Keratinocyte (primary cell): ENCODE results near the gene ZBBX. TPM values are rescaled to one million over a fixed set of nuclear protein-coding genes. Genes with fewer than 3 reads are reported as not detected.

Source experiments
- DNase-seq: peaks from one replicate; pipeline ENCODE4 v3.0.0-alpha.2; 2011; ENCODE audit warnings: low read depth, missing footprints, low spot score
- FAIRE-seq: peaks from 2 replicates; lab custom pipeline; 2011; peaks lifted over from hg19 to GRCh38; lab: Jason Lieb, UNC
- H2AFZ ChIP-seq: 2 replicates; pipeline ENCODE4 v1.6.0; 2012; ENCODE audit warnings: low read length, control low read depth, inconsistent platforms; ENCODE audit not compliant: control insufficient read depth
- H3K27ac ChIP-seq: 2 replicates; pipeline ENCODE4 v1.5.1; 2011; ENCODE audit warnings: low read length; ENCODE audit not compliant: control insufficient read depth, insufficient read depth
- H3K27me3 ChIP-seq: 3 replicates; pipeline ENCODE4 v1.6.0; 2011; ENCODE audit warnings: low read length; ENCODE audit not compliant: control insufficient read depth, insufficient read depth; ENCODE audit errors: extremely low read depth
- H3K36me3 ChIP-seq, 2 experiments: 2 replicates in 1 of 2; 3 replicates in 1 of 2; pipeline ENCODE4 v1.5.1; 2011; ENCODE audit warnings: low read length in 2 of 2, mild to moderate bottlenecking in 1 of 2; ENCODE audit not compliant: control insufficient read depth in 2 of 2, insufficient read depth in 2 of 2; ENCODE audit errors: extremely low read depth in 1 of 2
- H3K4me1 ChIP-seq: 3 replicates; pipeline ENCODE4 v1.5.1; 2011; ENCODE audit warnings: low read length; ENCODE audit not compliant: control insufficient read depth, insufficient read depth; ENCODE audit errors: extremely low read depth
- H3K4me2 ChIP-seq: 3 replicates; pipeline ENCODE4 v1.6.0; 2011; ENCODE audit warnings: low read depth, low read length; ENCODE audit not compliant: control insufficient read depth, insufficient read depth; ENCODE audit errors: extremely low read depth
- H3K4me3 ChIP-seq, 3 experiments: fragments of 200-600 bp in 1 of 3; sonication (generic) in 1 of 3; 2 replicates in 2 of 3; 3 replicates in 1 of 3; pipeline ENCODE4 v1.5.1; 2011 to 2016; ENCODE audit warnings: low read length in 3 of 3, mild to moderate bottlenecking in 3 of 3, control low read depth in 2 of 3, inconsistent platforms in 1 of 3, low read depth in 1 of 3, mixed read lengths in 1 of 3, mixed run types in 1 of 3, moderate library complexity in 1 of 3; ENCODE audit not compliant: control insufficient read depth in 2 of 3, insufficient read depth in 2 of 3; ENCODE audit errors: extremely low read depth in 1 of 3
- H3K79me2 ChIP-seq: 2 replicates; pipeline ENCODE4 v1.6.0; 2012; ENCODE audit warnings: low read length; ENCODE audit not compliant: control insufficient read depth, insufficient read depth
- H3K9ac ChIP-seq: 3 replicates; pipeline ENCODE4 v1.6.0; 2011; ENCODE audit warnings: low read length; ENCODE audit not compliant: control insufficient read depth, insufficient read depth; ENCODE audit errors: extremely low read depth
- H3K9me1 ChIP-seq: 3 replicates; pipeline ENCODE4 v1.6.0; 2011; ENCODE audit warnings: low read length; ENCODE audit not compliant: control insufficient read depth, insufficient read depth; ENCODE audit errors: extremely low read depth
- H3K9me3 ChIP-seq: 2 replicates; pipeline ENCODE4 v1.5.1; 2012; ENCODE audit warnings: low read depth, low read length; ENCODE audit not compliant: control insufficient read depth
- H4K20me1 ChIP-seq: 3 replicates; pipeline ENCODE4 v1.6.0; 2011; ENCODE audit warnings: low read length; ENCODE audit not compliant: control insufficient read depth, insufficient read depth; ENCODE audit errors: extremely low read depth
- CTCF ChIP-seq, 3 experiments: IDR thresholded peaks in 1 of 3; conservative IDR thresholded peaks in 1 of 3; optimal IDR thresholded peaks in 1 of 3; 2 replicates in 2 of 3; 3 replicates in 1 of 3; pipeline versions ENCODE3 to v1.5.1; 2011; ENCODE audit warnings: low read length in 3 of 3, mild to moderate bottlenecking in 3 of 3, moderate library complexity in 2 of 3, control low read depth in 1 of 3, inconsistent platforms in 1 of 3; ENCODE audit not compliant: insufficient read depth in 2 of 3; ENCODE audit errors: extremely low read depth in 1 of 3
- EZH2 ChIP-seq: IDR thresholded peaks from one replicate; pipeline ENCODE4 v1.6.1; 2012; ENCODE audit warnings: inconsistent platforms, mild to moderate bottlenecking, low read length, moderate library complexity
- dilution Hi-C: fragments of 300-500 bp; cut with MboI; formaldehyde crosslinking; loops from one replicate; pipeline ENCODE4 v1.7.0; 2020; ENCODE audit warnings: low sequenced_read_pairs; ENCODE audit not compliant: extremely low pct_ligation_motif_present
- polyA plus RNA-seq, 5 experiments: library from polyadenylated mRNA; depleted of rRNA in 3 of 5; stranded (reverse) in 3 of 5; stranded (forward) in 1 of 5; unstranded in 1 of 5; fragments of >200 nt; gene quantifications; 1 replicate in 1 of 5; 2 replicates in 3 of 5; 3 replicates in 1 of 5; pipeline versions ENCODE4 v1.2.1 to v1.2.3, GENCODE V29; 2011 to 2012; ENCODE audit warnings: missing spikeins in 2 of 5, low read depth in 1 of 5, low replicate concordance in 1 of 5

ZBBX gene
- polyA plus RNA-seq, 1 donor (not counting 4 experiments of a cell fraction or from before 2014, with no cell fraction given), result not detected

GRCh38 chr3:167361948-167362347, 18.1 kb downstream of the ZBBX start:
- H3K4me3 ChIP-seq, result no peak overlapping the region
- no peaks in the 10 kb centered on the region for H3K36me3 ChIP-seq
- H2AFZ ChIP-seq, result no peak overlapping the region
- no peak overlapping the region for H3K9ac ChIP-seq
- no peak overlapping the region for H3K4me2 ChIP-seq
- H3K4me1 ChIP-seq, result no peaks in the 10 kb centered on the region
- H3K79me2 ChIP-seq, result no peaks in the 10 kb centered on the region
- no peaks in the 10 kb centered on the region for H3K9me1 ChIP-seq
- no peaks in the 10 kb centered on the region for H3K27me3 ChIP-seq
- no peak overlapping the region for H3K27ac ChIP-seq
- TF ChIP-seq EZH2, result no peak
- TF ChIP-seq CTCF (optimal IDR thresholded peaks at IDR 0.05 in 1 of 3, IDR thresholded peaks at IDR 0.05 in 1 of 3, conservative IDR thresholded peaks at IDR 0.05 in 1 of 3; ENCODE audit: extremely low read depth in 1 of 3, insufficient read depth in 2 of 3, low read length in 3 of 3), result no peak
- DNase-seq (no peak), FAIRE-seq (no peak)
- H3K9me3 ChIP-seq, result no peaks in the 10 kb centered on the region
- dilution Hi-C loops, result no loop called here
- no peaks in the 10 kb centered on the region for H4K20me1 ChIP-seq

- H3K4me1 ChIP-seq, result no peaks in the 10 kb centered on the region
- no peaks in the 10 kb centered on the region for H3K9me3 ChIP-seq
- no peak overlapping the region for H3K9ac ChIP-seq
- H3K27me3 ChIP-seq, result no peaks in the 10 kb centered on the region
- TF ChIP-seq CTCF (optimal IDR thresholded peaks at IDR 0.05 in 1 of 3, IDR thresholded peaks at IDR 0.05 in 1 of 3, conservative IDR thresholded peaks at IDR 0.05 in 1 of 3; ENCODE audit: extremely low read depth in 1 of 3, insufficient read depth in 2 of 3, low read length in 3 of 3), result no peak
- TF ChIP-seq EZH2, result no peak
- H3K9me1 ChIP-seq, result no peaks in the 10 kb centered on the region
- DNase-seq (no peak), FAIRE-seq (no peak)
- H2AFZ ChIP-seq, result no peak overlapping the region
- H3K4me2 ChIP-seq, result no peak overlapping the region
- H3K27ac ChIP-seq, result no peak overlapping the region
- no peak overlapping the region for H3K4me3 ChIP-seq
- no peaks in the 10 kb centered on the region for H3K36me3 ChIP-seq
- dilution Hi-C loops, result no loop called here
- H4K20me1 ChIP-seq, result no peaks in the 10 kb centered on the region
- no peaks in the 10 kb centered on the region for H3K79me2 ChIP-seq
Observed at GRCh38 chr3:167361306-167361705, 18.8 kb downstream of the ZBBX start.
